Spleen (tissue), 13 donors: Measurements from ENCODE around the gene MFAP3. TPM values are rescaled to one million over a fixed set of nuclear protein-coding genes. Genes with fewer than 3 reads are reported as not detected.

Experiments
- DNase-seq: peaks from one replicate; pipeline ENCODE4 v3.0.0-alpha.2; 2020
- H3K27ac ChIP-seq, 8 donors: fragments of 200-600 bp; sonication (generic) in 7 of 8; 1 replicate in 4 of 8; 2 replicates in 4 of 8; pipeline versions ENCODE4 v1.5.0 to v1.8.0; 2016 to 2021; ENCODE audit warnings: inconsistent platforms in 4 of 8, mild to moderate bottlenecking in 4 of 8, moderate library complexity in 1 of 8
- H3K27me3 ChIP-seq, 7 donors: fragments of 200-600 bp; sonication (generic) in 6 of 7; replicated peaks in 1 of 7; 1 replicate in 4 of 7; 2 replicates in 3 of 7; pipeline versions ENCODE4 v1.5.0 to v1.8.0; 2016 to 2021; ENCODE audit warnings: inconsistent platforms in 3 of 7, mild to moderate bottlenecking in 1 of 7
- H3K36me3 ChIP-seq, 6 donors: fragments of 200-600 bp; sonication (generic) in 5 of 6; 1 replicate in 4 of 6; 2 replicates in 2 of 6; pipeline versions ENCODE4 v1.5.0 to v1.8.0; 2016 to 2021; ENCODE audit warnings: inconsistent platforms in 2 of 6
- H3K4me1 ChIP-seq, 6 donors: fragments of 200-600 bp; sonication (generic) in 5 of 6; 1 replicate in 3 of 6; 2 replicates in 3 of 6; pipeline versions ENCODE4 v1.5.0 to v1.8.0; 2016 to 2021; ENCODE audit warnings: inconsistent platforms in 3 of 6
- H3K4me3 ChIP-seq, 8 donors: fragments of 200-600 bp; sonication (generic) in 7 of 8; 1 replicate in 4 of 8; 2 replicates in 4 of 8; pipeline versions ENCODE4 v1.5.0 to v1.8.0; 2016 to 2021; ENCODE audit warnings: inconsistent platforms in 4 of 8, mild to moderate bottlenecking in 4 of 8, moderate library complexity in 2 of 8
- H3K9me3 ChIP-seq, 8 donors: fragments of 200-600 bp; sonication (generic) in 7 of 8; 1 replicate in 4 of 8; 2 replicates in 4 of 8; pipeline versions ENCODE4 v1.5.0 to v1.8.0; 2016 to 2021; ENCODE audit warnings: inconsistent platforms in 4 of 8
- POLR2A ChIP-seq, 3 donors: fragments of 450-650 bp; IDR thresholded peaks; one replicate each; pipeline ENCODE4 v1.5.1; 2017; ENCODE audit warnings: antibody characterized with exemption in 3 of 3, mild to moderate bottlenecking in 1 of 3
- POLR2AphosphoS5 ChIP-seq, 3 donors: sonication (generic); formaldehyde crosslinking; IDR thresholded peaks; one replicate each; pipeline ENCODE4 v1.5.1; 2017; ENCODE audit warnings: antibody characterized with exemption in 3 of 3
- WGBS, 5 donors: extraction: QIAGEN DNeasy Blood & Tissue Kit in 3 of 5; methylation state at CpG; one replicate each; pipeline versions ENCODE4 v1.1.5 to v1.1.7; 2013 to 2018; 5-methylcytosine and 5-hydroxymethylcytosine counted together
- intact Hi-C: fragments of 100-400 bp; cut with DNase I; formaldehyde crosslinking; loops from one replicate; pipeline ENCODE4 v1.15.0; 2023; ENCODE audit warnings: low total_unique reads
- long read RNA-seq, 2 donors: transcript quantifications; one replicate each; lab custom pipeline, GENCODE V29; 2026
- polyA plus RNA-seq, 3 donors: library from polyadenylated mRNA; stranded (reverse); fragments of 200-250 nt; gene quantifications; one replicate each; pipeline ENCODE4 v1.2.1, GENCODE V29; 2013
- total RNA-seq, 7 donors: library from RNA; depleted of rRNA in 3 of 7; stranded (reverse); fragments of >200 nt in 3 of 7; fragmentation: NEBNext Ultra II Directional in 4 of 7; extraction: Animal tissue kit (Norgen Biotek cat#: 25700) in 4 of 7; gene quantifications; one replicate each; pipeline versions ENCODE4 v1.1.0 to v1.2.1, GENCODE V29; 2016 to 2021
- TF ChIP-seq, protein P1 (sequence below), 11 experiments: fragments of 200-600 bp in 7 of 11; fragments of 450-650 bp in 4 of 11; sonication (generic) in 4 of 11; IDR thresholded peaks in 8 of 11; conservative IDR thresholded peaks in 3 of 11; 1 replicate in 7 of 11; 2 replicates in 4 of 11; pipeline versions ENCODE4 v1.4.0 to v1.8.0; 2016 to 2021; ENCODE audit warnings: antibody characterized with exemption in 11 of 11, inconsistent platforms in 4 of 11, mild to moderate bottlenecking in 1 of 11
- donor health status: healthy with polysubstance abuse.
- donor health status: DM: no; HTN: no; CAD: no; lungs with moderate emphysema.
- donor health status: DM: no; HTN: no; CAD: no.
- donor health status: Bipolar disorder and iron deficiency.
- donor health status: healthy.
- donor health status: DM: no; HTN: no; CAD: no.
- donor health status: DM: yes; HTN: yes; CAD: no.

Gene MFAP3
- 10 to 100 TPM; 31.3 to 64.6 (median 37.0) TPM for total RNA-seq
- polyA plus RNA-seq: 1 to 10 TPM; 1.8 to 3.8 (median 2.1) TPM
- long read RNA-seq, donor 1, transcript MFAP3-212 (3 exons, 643 nt): major isoform, 5 of 6 reads
- long read RNA-seq, donor 1, partial matches to known transcripts: 0 of 6 reads
- long read RNA-seq, donor 1, other reads (novel, unspliced or antisense): 0 of 6 reads
- long read RNA-seq, donor 2, partial matches to known transcripts: 0 of 2 reads
- long read RNA-seq, donor 2, other reads (novel, unspliced or antisense): 0 of 2 reads

DNA sequence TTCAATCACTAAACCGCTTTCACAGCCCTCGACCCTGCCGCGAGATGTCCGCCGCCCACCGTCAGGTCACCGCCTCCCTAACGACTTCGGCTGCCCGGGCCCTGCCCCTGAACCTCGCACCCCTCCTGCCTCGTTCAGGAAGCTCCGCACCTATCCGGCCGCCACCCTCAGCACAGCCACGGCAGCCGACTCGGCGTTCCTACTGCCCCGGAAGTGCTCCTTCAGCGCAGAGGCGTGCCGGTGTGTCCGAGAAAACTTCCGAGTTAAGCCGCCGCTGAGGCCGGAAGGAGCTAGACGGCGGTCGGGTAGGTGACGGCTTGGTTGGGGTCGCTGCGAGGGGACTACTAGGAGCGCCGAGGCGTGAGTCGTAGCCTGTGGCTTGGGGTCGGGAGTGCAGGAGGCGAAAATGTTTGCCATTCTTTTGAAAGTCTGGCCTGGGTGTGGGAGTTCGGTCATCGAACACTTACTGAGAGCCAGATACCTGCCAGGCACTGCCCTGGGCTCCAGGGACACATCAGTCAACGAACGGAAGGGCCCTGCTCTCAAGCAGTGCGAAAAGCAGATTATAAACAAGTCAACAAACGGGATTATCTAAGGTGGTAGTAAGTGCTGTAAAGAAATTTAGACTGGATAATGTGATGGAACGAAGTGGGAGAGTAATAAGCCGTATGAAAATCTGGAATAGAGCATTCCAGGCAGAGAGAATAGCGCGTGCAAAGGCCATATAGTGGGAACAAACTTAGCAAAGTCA, at the start of gene MFAP3, which contains the start of gene FAM114A2:
MFAP3 (plus strand) TSS at position 261 of the 751 bp plus-strand sequence. CDS start 10,756 bp downstream, outside the sequence.
FAM114A2 (minus strand) TSS at position 204 of the 751 bp plus-strand sequence. CDS start 3,957 bp downstream, outside the sequence.
- H3K4me1 ChIP-seq: peaks cover 29 to 68% (median 59%) of the 10 kb centered on the region in 6 donors
- peaks cover 0 to 8% (median 0%) of the 10 kb centered on the region in 6 donors for H3K36me3 ChIP-seq
- no peaks in the 10 kb centered on the region for H3K27me3 ChIP-seq
- H3K27ac ChIP-seq: peak within 1 kb of the TSS; percentile 82 to 94 (median 92)
- no peaks in the 10 kb centered on the region for H3K9me3 ChIP-seq
- H3K4me3 ChIP-seq: peak within 1 kb of the TSS; percentile 62 to 84 (median 70)
- intact Hi-C loops: no loop called here
- WGBS, 5 donors: 1 to 2% (median 1%) methylated on average over 45 to 51 of the region's 51 CpGs
- TF ChIP-seq, protein P1, sequence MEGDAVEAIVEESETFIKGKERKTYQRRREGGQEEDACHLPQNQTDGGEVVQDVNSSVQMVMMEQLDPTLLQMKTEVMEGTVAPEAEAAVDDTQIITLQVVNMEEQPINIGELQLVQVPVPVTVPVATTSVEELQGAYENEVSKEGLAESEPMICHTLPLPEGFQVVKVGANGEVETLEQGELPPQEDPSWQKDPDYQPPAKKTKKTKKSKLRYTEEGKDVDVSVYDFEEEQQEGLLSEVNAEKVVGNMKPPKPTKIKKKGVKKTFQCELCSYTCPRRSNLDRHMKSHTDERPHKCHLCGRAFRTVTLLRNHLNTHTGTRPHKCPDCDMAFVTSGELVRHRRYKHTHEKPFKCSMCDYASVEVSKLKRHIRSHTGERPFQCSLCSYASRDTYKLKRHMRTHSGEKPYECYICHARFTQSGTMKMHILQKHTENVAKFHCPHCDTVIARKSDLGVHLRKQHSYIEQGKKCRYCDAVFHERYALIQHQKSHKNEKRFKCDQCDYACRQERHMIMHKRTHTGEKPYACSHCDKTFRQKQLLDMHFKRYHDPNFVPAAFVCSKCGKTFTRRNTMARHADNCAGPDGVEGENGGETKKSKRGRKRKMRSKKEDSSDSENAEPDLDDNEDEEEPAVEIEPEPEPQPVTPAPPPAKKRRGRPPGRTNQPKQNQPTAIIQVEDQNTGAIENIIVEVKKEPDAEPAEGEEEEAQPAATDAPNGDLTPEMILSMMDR (IDR thresholded peaks at IDR 0.05 in 8 of 11, conservative IDR thresholded peaks at IDR 0.05 in 3 of 11): peak in 2 of 11 experiments; percentile 7 to 21
- TF ChIP-seq POLR2A (IDR thresholded peaks at IDR 0.05) (peak; percentile 31 to 72 (median 34)), POLR2AphosphoS5 (IDR thresholded peaks at IDR 0.05) (peak; percentile 98 to 99 (median 98))
- DNase-seq: peak; percentile 98

DNA sequence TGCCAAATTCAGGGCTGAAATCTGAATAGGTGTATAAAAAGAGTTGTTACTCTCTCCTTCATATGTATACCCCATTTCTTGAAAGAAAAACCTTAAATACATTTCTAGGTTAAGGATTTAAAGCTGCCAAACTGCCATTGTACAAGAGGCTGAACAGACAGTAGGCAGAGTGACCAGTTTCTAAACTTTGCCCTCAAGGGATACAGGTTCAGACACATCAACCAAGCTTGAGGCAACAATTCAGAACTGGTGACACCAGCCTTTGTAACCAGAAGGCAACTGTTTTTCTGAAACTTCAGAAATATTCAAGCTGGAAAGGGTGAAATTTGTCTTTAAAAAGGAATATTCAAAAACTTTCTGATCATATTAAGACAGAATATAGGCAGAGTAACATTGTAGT, 47.6 kb upstream of the MFAP3 start:
- intact Hi-C loops: no loop called here
- peaks cover 0 to 49% (median 18%) of the 10 kb centered on the region in 6 donors for H3K36me3 ChIP-seq
- TF ChIP-seq POLR2A (IDR thresholded peaks at IDR 0.05) (no peak), POLR2AphosphoS5 (IDR thresholded peaks at IDR 0.05) (no peak)
- TF ChIP-seq, protein P1 (IDR thresholded peaks at IDR 0.05 in 8 of 11, conservative IDR thresholded peaks at IDR 0.05 in 3 of 11): no peak
- H3K4me3 ChIP-seq: no peak overlapping the region
- H3K27me3 ChIP-seq: no peaks in the 10 kb centered on the region
- no peaks in the 10 kb centered on the region for H3K4me1 ChIP-seq
- no peaks in the 10 kb centered on the region for H3K9me3 ChIP-seq
- H3K27ac ChIP-seq: no peak overlapping the region
- no peak for DNase-seq

DNA sequence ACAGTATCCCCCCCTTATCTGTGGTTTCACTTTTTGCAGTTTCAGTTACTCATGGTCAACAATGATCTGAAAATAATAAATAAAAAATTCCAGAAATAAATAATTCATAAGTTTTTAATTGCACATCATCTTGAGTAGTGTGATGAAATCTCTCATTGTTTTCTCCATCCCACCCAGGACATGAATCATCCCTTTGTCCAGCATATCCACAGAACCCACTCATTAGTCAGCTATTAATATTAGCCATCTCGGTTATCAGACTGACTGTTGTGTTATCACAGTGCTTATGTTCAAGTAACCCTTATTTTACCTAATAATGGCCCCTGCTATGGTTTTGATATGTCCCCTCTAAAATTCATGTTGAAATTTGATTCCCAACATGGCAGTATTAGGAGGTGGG, 40.8 kb upstream of the MFAP3 start:
- DNase-seq: no peak
- Histone ChIP-seq H3K27me3 (no peaks in the 10 kb centered on the region), H3K27ac (no peak overlapping the region), H3K4me1 (peaks cover 0 to 19% (median 5%) of the 10 kb centered on the region in 6 donors), H3K9me3 (no peaks in the 10 kb centered on the region), H3K4me3 (no peak overlapping the region), H3K36me3 (peaks cover 3 to 98% (median 28%) of the 10 kb centered on the region in 6 donors)
- intact Hi-C loops: no loop called here
- TF ChIP-seq POLR2AphosphoS5 (IDR thresholded peaks at IDR 0.05) (no peak), POLR2A (IDR thresholded peaks at IDR 0.05) (no peak)
- 78 to 94% (median 89%) methylated on average over 1 of the region's 1 CpG for WGBS, 5 donors

DNA sequence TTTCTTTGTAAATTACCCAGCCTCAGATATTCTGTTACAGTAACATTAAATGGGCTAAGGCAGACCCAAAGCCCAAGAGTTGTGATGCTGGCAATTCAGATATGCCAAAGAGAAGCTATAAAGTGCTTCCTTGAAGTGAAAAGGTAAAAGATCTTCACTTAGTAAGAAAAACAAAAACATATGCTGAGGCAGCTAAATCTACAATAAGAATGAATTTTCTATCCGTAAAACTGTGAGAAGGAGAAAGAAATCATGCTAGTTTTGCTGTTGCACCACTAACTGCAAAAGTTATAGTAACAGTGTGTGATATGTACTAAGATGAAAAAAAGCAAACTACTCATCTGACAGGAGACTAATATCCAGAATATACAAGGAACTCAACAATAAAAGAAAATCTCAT, 40.0 kb upstream of the MFAP3 start:
- H3K9me3 ChIP-seq: no peaks in the 10 kb centered on the region
- intact Hi-C loops: no loop called here
- H3K4me1 ChIP-seq: peaks cover 0 to 19% (median 5%) of the 10 kb centered on the region in 6 donors
- H3K4me3 ChIP-seq: no peak overlapping the region
- H3K36me3 ChIP-seq: peaks cover 3 to 91% (median 28%) of the 10 kb centered on the region in 6 donors
- H3K27me3 ChIP-seq: no peaks in the 10 kb centered on the region
- no peak for DNase-seq
- WGBS, 5 donors: 93 to 100% (median 100%) methylated on average over 1 of the region's 1 CpG
- no peak overlapping the region for H3K27ac ChIP-seq
- no peak for TF ChIP-seq POLR2AphosphoS5 (IDR thresholded peaks at IDR 0.05)
- TF ChIP-seq POLR2A (IDR thresholded peaks at IDR 0.05): no peak
- TF ChIP-seq, protein P1 (IDR thresholded peaks at IDR 0.05 in 8 of 11, conservative IDR thresholded peaks at IDR 0.05 in 3 of 11): no peak
